Loucy (cell line): ENCODE measurements around the gene SMG6.
"Not testable (repeated sequence)": the region's sequence is repeated elsewhere in the genome, so short reads cannot be mapped to it uniquely, and the experiment has no call there.

Experiments used
- EZH2phosphoT487 ChIP-seq: fragments of 200-600 bp; IDR thresholded peaks from 2 replicates; pipeline ENCODE4 v1.6.1; 2018; ENCODE audit warnings: antibody characterized with exemption, mild to moderate bottlenecking, moderate library complexity, borderline replicate concordance
- TF ChIP-seq, protein P1 (sequence below): fragments of 200-600 bp; sonication (generic); conservative IDR thresholded peaks from 2 replicates; pipeline ENCODE4 v1.5.1; 2014; ENCODE audit warnings: mild to moderate bottlenecking, antibody characterized with exemption, low read length

DNA sequence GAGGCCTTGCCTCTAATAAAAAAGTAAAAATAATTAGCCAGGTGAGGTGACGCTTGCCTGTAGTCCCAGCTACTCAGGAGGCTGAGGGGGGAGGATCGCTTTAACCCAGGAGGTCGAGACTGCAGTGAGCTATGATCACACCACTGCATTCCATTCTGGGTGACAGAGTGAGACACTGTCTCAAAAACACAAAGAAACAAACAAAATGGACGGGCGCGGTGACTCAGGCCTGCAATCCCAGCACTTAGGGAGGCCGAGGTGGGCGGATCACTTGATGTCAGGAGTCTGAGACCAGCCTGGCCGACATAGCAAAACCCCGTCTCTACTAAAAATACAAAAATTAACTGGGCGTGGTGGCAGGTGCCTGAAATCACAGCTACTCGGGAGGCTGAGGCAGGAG lies 137.9 kb downstream of the SMG6 start:
- TF ChIP-seq, protein P1, sequence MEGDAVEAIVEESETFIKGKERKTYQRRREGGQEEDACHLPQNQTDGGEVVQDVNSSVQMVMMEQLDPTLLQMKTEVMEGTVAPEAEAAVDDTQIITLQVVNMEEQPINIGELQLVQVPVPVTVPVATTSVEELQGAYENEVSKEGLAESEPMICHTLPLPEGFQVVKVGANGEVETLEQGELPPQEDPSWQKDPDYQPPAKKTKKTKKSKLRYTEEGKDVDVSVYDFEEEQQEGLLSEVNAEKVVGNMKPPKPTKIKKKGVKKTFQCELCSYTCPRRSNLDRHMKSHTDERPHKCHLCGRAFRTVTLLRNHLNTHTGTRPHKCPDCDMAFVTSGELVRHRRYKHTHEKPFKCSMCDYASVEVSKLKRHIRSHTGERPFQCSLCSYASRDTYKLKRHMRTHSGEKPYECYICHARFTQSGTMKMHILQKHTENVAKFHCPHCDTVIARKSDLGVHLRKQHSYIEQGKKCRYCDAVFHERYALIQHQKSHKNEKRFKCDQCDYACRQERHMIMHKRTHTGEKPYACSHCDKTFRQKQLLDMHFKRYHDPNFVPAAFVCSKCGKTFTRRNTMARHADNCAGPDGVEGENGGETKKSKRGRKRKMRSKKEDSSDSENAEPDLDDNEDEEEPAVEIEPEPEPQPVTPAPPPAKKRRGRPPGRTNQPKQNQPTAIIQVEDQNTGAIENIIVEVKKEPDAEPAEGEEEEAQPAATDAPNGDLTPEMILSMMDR = not testable (repeated sequence)
- not testable (repeated sequence) for TF ChIP-seq EZH2phosphoT487
